Activated CD4-positive, alpha-beta T cell treated with anti-CD3 and anti-CD28 coated beads, Interleukin-2, Interleukin-4, amounts not matched to agents 100 ng/mL and 50 ng/mL, durations not matched to agents 16 hours and 8 hours (primary cell): ENCODE measurements around the gene SBK3.
"Not testable (repeated sequence)": the region's sequence is repeated elsewhere in the genome, so short reads cannot be mapped to it uniquely, and the experiment has no call there.

Experiments used
- DNase-seq: peaks from one replicate; pipeline ENCODE4 v3.0.0-alpha.2; 2020; ENCODE audit warnings: low spot score

The SBK3 gene

DNA sequence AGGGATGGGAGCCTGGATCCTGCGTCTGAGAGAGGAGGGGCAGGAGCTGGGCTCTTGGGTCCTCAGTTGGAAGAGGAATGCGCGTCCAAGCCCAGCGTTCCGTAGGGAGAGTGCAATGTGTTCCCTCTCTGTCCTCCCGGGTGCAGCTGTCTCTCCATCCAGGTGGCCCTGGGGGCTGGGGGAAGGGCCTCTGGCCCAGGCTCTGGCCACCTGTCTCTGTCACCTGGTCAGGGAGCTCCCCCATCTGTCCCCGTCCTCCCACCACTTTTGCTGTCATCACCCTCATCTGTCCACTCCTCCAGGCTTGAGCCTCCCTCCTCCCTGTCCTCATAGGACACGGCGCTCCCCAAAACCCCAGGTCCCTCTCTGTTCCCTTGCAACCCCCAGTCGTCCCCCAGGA, 4.7 kb downstream of the SBK3 start:
- DNase-seq = no peak

DNA sequence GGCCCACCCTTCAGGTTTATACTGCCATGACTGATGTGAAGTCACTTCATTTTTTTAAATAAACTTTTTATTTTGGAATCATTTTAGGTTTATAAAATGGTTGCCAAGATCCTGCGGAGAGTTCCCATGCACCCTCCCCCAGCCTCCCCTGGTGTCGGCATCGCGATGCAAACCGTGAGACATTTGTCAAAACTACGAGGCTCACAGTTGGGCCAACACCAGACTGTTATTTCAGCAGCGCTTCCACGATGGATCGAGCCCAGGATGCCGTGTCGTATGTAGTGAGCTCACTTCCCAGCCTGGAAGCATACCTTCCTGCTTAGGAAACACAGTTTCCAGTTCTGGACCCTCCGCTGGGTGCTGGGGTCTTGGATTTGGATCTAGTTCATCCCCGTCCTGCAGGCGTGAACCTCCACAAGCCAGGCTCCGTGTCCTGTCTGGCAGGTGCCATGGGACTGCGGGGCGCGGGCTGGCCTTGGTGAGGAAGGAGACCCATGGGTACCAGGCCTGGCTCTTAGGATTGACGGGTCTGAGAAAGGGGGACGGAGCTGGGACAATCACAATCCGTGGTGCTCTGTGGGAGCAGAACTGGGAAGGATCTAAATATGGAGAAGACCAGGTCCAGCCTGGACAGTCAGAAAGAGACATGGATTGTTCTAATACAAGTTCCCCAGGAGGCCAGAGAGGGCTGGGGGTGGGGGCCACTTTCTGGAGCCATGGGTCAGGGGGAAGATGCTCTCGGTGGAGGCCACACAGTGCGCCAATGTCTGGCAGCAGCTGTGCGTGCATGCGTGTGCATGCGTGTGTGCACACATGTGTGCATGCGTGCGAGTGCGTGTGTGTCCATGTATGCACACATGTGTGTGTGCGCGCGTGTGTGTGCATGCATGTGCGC, 6.0 kb downstream of the SBK3 start:
- no peak for DNase-seq

DNA sequence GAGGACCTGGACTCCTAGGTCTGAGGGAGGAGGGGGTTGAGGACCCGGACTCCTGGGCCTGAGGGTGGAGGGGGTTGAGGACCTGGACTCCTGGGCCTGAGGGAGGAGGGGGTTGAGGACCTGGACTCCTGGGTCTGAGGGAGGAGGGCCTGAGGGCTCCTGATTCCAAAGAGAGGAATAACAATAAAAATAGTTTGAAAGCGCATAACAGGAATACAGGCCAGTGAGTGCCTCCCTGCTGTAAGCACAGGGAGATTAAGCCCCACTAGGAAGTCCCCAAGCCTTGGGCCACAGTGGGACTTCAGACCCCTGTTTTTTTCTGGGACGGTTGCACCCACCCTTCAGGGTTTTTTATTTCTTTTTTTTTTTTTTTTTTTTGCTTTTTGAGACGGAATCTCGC, 7.2 kb downstream of the SBK3 start:
- no peak for DNase-seq

DNA sequence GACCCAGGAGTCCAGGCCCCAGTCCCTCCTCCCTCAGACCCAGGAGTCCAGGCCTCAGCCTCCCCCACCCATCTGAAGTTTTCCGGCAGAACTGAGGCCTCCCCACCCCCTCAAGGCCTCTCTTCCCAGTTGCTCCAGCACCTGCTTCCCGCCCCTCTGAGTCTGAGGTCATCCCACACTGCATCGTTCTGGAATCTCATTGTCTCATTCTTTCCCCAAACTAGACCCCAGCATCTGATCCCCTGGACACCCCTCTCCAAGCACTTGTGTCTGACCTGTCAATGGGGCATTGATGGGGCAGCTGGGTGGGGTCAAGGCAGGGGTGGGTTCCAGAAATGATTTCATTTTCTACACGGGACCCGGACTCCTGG, 7.6 kb downstream of the SBK3 start:
- no peak for DNase-seq

DNA sequence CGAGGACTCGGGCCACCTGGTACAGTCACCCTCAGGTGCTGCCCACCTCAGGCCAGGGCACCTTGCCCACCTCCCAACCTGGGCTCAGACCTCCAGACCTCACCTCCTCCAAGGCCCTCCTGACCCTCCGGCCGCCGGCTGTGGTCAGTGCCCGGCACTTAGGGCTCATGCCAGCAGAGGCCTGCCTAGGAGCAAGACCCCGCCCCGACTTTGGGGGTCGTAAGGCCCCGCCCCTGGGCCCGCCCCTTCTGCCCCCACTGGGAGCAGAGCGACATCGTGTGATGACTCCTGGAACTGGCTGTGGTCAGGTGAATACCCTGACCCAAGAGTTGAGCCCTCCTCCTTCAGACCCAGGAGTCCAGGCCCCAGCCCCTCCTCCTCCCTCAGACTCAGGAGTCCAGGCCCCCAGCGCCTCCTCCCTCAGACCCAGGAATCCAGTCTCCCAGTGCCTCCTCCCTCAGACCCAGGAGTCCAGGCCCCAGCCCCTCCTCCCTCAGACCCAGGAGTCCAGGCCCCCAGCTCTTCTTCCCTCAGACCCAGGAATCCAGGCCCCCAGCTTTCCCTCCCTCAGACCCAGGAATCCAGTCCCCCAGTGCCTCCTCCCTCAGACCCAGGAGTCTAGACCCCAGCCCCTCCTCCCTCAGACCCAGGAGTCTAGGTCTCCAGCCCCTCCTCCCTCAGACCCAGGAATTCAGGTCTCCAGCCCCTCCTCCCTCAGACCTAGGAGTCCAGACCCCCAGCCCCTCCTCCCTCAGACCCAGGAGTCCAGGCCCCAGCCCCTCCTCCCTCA, 8.2 kb downstream of the SBK3 start, which contains the start of gene SBK2:
Gene SBK2 (minus strand): TSS at position 183 of the 790 bp plus-strand sequence. CDS start 839 bp downstream, outside the sequence.
- DNase-seq = no peak

DNA sequence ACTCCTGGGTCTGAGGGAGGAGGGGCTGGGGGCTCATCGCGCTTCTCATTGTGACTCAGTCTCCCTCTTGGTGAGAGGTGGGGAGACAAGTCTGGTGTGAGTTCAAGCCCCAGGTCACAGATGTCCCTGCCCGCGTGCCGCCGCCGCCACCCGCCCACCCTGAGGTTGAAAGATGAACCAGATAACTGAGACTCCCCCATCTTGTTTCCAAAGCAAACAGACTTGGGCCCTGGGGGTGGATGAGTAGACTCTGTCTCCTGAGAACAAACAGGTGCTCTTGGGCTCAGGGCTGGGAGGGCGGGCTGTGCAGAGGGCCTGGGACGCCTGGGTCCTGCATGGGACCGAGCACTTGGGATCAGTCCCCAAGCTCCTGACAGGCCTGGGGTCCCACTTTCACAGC, 9.0 kb downstream of the SBK3 start:
- no peak for DNase-seq

DNA sequence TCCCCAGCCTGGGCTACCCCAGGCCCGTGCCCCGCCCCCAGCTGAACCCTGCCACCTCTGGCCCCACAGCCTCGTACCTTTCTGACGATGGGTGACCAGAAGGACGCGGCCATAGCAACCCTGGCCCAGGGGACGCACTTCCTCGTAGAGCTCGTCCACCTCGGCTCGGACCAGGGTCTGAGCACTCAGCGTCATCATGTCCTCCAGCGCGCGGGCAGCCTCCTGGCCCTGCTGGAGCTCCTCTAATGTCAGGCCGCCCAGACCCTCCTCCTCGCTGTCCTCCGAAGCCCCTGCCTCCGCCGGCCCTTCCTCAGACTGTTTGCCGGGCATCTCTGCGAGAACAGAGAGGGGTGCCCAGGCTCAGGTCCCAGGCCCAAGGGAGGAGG, 9.4 kb downstream of the SBK3 start:
- DNase-seq = no peak

DNA sequence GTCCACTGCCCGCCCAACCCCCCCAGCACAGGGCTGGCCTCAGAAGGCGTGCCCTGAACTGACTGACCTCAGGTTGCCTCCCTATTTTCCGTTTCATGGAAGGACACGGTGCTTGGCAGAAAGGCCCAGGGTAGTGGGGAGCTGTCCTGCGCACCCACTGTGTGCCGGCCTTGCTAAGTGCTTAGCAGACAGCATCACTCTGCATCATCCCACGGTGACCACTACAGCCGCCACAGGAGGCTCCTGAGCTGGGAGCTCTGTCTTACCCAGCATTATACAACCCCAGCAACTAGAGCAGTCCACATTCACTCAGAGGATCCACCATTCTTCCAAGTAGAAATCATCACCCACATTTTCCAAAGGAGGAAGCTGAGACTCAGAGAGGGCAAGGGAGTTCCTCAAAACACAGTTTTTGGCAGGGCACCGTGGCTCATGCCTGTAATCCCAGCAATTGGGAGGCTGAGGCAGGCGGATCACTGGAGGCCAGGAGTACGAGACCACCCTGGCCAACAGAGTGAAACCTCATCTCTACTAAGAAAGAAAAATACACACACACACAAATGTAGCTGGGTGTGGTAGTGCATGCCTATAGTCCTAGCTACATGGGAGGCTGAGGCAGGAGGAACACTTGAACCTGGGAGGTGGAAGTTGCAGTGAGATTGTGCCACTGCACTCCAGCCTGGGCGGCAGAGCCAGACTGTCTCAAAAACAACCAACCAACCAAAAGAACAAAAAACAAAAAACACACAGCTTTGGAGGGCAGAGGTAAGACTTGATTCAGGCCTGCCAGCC, 10.0 kb downstream of the SBK3 start:
- DNase-seq = no peak

DNA sequence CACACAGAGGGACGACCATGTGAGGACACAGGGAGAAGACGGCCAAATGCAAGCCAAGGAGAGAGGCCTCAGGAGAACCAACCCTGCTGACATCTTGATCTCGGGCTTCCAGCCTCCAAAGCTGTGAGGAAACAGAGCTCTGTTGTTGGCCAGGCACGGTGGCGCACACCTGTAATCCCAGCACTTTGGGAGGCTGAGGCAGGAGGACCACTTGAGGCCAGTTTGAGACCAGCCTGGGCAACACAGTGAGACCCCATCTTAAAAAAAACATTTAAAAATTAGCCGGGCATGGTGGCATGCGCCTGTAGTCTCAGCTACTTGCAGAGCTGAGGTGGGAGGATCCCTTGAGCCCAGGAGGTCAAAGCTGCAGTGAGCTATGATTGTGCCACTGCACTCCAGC, 11.1 kb downstream of the SBK3 start:
- DNase-seq = not testable (repeated sequence)

DNA sequence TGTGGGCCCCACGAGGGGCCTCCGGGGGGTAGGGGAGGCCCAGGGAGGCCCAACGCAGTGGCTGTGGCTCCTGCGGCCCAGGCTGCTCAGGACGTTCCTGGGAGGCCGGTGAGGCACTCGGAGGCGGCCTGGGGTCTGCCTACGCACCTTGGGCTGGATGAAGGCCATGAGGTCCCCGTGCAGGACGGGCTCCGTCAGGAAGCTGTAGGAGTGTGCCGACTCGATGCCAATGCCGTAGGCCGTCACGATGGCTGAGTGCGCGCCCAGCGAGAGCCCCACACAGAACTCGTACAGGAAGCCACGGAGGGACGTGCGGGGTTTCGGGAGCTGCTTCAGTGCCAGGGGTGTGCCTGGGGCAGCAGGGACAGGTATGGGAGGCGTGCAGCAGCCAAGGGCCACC, 14.3 kb downstream of the SBK3 start:
- DNase-seq = no peak

DNA sequence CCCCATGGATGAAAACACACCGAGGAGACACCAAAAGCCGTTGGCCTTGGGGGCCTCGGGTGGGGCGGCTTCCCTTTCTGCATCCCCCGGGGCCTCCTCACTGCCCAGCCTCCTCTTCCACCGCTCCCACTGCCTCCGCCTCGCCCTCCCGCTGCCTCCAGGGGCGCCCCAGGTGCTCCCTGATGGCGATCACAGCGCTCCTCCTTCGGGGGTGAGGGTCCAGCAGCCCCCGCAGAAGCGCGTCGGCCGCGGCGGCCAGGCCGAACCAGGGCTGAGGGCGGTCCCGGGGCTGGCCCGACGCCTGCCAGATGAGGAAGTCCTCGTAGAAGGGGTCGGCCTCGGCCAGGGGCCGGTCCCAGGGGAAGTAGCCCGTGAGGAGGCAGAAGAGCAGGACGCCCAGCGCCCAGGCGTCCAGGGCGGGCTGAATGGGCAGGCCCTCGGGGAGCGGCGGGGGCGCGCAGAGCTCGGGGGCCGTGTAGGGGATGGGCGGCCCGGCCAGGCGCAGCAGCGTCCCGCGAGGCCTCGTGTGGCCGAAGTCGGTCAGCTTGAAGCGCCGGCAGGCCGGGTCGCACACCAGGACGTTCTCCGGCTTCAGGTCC, 15.6 kb downstream of the SBK3 start:
- DNase-seq = no peak

DNA sequence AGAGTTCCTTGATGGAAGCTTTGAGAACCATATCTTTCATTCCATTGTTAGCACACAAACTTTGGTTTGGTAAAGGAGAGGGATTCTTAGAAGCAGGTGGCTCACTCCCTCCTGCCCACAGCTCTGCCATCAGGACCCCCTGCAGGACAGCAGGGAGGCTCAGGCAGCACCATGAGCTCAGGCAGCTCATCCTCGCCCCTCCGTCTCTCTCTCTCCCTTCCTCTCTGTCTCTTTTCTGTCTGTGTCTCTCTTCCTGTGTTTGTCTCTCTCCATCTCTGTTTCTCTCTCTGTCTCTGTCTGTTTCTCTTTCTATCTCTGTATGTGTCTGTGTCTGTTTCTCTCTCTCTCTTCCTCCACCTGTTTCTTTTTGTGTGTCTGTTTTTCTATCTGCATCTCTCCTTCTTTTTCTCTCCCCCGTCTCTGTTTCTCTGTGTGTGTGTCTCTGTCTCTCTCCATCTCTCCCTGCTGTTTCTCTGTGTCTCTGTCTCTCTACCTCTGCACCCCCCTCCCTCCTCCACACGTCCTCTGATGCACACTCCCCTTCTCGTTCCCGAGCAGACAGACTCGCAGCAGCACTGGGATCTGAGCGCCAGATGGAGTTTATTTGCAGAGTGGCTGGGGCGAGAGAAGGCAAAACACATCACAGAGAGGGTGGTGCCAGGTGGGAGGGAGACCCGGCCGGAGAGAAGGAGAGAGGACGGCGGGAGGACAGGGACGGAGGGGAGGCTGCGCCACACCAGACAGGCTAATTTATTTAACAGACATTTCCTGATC, 17.1 kb downstream of the SBK3 start:
- DNase-seq = no peak

DNA sequence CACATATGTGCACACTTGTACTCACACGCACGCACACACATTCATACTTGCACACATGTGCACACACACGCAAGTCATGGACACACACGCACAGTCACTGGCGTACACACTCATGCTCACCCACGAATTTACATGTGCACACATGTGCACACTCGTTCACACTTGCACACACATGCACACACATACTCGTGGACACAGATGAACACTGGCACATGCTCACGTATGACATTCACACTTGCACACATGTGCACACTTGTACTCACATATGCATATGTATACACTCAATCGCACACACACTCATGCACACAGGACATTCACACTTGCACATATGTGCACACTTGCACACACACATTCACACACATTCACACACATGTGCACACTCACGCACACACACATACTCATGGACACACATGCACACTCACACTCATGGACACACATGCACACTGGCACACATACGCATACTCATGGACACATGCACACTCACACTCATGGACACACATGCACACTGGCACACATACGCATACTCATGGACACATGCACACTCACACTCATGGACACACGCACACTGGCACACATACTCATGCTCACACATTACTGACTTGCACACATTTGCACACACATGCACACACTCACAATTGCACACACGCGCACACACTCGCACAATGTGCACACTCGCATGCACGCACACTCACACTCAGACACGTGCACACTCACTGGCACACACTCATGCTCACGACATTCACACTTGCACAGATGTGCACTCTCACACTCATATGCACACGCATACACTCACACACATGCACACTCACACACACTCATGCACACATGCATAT, 17.9 kb downstream of the SBK3 start:
- DNase-seq = no peak

DNA sequence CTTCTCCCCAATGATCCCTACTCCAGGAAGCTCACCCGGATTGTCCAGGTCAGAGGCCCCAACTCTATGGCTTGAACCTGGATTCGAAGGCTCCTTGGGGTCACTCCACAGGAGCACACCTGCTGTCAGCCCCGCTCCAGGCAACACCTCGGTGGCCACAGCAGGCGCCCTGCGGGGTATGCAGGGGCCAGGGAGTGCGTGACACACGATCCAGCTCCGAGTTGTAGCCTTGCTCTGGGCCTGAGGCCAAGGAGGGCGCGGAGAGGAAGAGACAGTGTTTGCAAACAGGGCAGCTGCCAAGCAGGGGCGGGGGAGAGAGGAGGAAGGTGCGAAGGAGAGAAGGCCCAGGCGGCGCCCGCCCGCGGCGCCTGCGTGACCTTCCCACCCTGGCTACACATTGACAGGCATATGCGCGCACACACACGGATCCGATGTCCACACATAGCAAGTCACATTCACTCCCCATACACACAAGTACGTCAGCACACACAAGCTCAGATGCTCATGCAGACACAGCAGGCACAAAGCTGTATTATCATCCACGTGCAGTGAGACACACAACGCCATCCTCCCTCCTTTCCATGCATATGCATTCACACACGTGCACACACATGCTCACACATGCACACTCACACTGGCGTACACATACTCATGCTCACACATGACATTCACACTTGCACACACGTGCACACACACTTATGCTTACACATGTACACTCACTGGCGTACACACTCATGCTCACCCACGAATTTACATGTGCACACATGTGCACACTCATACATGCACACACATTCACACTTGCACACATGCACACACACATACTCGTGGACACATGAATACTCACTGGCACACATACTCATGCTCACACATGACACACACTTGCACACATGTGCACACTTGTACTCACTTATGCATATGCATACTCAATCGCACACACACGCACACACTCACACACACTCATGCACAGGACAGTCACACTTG, 18.8 kb downstream of the SBK3 start:
- no peak for DNase-seq

DNA sequence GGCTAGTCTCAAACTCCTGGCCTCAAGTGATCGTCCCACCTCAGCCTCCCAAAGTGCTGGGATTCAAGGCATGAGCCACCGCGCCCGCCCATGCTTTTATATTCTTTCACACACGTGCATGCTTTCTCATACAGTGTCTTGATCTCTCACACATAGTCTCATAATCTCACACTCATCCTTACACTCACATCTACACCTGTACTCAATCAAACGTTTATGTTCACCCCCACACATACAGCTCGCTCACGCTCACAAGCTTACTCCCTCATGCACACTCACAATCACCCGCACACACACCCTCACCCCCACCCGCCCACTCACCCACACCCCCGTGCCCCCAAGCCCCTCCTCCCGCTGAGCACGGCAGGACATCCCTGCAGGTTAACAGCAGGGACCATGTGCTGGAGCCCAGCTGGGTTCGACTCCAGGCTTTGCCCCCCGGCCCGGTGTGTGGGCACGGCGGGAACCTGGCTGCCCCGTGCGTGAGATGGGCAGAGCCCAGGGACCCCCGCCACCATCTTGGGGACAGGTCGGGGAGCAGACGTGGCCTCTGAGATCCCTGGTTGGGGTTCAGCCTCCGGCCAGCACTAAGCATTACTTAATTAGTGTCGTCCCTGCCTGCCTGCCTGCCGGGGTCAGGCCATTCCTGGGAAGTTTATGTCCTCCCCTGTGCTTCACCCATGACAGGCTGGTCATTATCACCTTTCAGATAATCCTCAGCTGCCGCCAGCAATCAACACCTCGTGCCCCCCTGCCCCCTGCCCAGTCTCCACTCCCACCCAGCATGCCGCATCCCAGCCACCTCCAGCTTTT, 19.8 kb downstream of the SBK3 start:
- DNase-seq = no peak

DNA sequence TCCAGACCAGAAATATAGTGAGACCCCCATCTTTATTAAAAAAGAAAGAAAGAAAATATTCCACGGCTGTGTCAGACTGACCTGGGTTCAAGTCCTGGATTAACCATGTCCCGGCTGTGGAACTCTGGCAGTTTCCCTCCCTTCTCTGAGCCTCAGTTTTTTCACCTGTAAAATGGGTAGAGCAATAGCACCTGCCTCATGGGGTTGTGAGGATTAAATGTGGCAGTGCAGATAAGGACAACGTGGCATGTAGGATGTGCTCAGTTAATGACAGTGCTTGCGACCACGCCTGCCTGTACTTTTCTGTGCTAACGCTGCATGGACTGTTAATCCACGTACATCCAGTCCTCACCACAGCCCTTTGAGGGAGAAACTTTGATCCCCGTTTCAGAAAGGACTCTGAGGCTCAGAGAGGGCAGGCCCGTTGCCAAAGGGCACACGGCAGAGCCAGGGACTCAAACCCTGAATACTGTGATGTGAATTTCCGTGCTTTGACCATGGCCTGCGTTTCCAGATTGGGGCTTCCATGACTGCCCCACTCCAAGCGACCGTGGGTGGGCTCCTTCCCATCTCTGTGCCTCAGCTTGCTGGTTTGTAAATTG, 24.6 kb downstream of the SBK3 start:
- DNase-seq = no peak

DNA sequence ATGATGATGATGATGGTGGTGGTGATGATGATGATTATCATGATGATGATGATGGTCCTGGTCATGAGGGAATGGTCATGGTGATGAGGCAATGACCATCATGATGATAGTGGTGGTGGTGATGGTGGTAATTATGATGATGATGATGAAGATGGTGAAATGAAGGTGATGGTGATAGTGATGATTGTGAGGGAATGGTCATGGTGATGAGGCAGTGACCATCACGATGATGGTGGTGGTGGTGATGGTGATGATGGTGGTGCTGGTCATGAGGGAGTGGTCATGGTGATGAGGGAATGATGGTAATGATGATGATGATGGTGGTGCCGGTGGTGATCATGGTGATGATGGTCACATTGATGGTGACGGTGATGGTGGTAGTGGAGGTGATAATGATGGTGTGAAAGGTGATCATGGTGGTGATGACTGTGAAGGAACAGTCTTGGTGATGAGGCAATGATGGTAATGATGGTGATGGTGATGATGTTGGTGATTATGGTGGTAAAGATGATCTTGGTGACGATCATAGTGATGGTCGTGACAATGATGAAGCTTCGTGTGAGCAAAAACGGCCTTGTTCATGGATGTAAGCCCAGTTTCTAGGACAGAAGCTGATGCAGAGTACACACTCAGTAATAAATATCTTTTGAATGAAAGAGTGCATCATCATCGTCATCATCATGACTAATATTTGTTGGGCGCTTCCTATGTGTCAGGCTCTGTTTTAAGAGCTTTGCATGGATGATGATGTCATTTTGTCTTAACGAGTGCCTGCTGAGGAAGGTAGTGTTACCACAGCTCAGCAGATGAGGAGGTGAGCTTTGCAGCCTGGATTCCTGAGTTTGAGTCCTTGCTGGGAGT, 25.7 kb downstream of the SBK3 start:
- no peak for DNase-seq
